ENCODE data around the gene PLXNA4.
"Not testable (repeated sequence)": the region's sequence is repeated elsewhere in the genome, so short reads cannot be mapped to it uniquely, and the experiment has no call there.

PLXNA4 gene, protein sequence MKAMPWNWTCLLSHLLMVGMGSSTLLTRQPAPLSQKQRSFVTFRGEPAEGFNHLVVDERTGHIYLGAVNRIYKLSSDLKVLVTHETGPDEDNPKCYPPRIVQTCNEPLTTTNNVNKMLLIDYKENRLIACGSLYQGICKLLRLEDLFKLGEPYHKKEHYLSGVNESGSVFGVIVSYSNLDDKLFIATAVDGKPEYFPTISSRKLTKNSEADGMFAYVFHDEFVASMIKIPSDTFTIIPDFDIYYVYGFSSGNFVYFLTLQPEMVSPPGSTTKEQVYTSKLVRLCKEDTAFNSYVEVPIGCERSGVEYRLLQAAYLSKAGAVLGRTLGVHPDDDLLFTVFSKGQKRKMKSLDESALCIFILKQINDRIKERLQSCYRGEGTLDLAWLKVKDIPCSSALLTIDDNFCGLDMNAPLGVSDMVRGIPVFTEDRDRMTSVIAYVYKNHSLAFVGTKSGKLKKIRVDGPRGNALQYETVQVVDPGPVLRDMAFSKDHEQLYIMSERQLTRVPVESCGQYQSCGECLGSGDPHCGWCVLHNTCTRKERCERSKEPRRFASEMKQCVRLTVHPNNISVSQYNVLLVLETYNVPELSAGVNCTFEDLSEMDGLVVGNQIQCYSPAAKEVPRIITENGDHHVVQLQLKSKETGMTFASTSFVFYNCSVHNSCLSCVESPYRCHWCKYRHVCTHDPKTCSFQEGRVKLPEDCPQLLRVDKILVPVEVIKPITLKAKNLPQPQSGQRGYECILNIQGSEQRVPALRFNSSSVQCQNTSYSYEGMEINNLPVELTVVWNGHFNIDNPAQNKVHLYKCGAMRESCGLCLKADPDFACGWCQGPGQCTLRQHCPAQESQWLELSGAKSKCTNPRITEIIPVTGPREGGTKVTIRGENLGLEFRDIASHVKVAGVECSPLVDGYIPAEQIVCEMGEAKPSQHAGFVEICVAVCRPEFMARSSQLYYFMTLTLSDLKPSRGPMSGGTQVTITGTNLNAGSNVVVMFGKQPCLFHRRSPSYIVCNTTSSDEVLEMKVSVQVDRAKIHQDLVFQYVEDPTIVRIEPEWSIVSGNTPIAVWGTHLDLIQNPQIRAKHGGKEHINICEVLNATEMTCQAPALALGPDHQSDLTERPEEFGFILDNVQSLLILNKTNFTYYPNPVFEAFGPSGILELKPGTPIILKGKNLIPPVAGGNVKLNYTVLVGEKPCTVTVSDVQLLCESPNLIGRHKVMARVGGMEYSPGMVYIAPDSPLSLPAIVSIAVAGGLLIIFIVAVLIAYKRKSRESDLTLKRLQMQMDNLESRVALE (N-terminal part only)

DNA sequence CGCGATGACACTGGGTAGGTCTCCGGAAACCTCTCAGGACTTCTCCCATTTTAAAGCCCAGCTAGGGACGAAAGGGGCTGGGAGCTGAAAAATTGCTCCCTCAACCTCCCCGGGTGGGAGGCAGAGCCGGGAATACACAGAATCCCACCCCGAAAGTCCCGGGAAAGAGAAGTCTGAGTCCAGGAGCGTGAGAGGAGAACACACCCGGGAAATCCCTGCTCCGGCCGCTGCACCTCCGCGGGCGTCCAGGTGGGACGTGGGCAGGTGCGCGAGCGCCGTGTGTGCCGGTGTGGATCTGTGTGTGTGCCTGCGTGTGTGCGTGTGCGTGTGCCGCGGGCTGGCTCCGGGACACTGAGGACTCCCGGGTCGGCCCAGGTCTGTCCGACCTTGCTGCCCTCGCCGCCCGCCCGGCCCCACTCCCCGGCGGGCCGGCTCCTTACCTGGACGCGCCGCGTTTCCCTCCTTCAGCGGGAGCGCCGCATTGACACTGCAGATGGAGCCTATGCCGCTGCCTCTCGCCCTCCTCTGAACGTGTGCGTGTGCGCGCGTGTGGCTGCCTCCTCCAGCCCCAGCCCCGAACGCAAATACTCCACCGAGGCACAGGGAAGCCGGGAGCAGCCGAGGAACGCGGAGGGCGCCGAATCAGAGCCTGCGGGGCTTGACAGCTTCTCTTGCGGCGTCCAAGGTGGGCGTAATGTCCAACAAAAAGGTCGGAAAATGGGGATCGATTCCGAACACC lies at the start of gene PLXNA4:
Gene PLXNA4, minus strand, starts transcription at position 489 of the 739 bp plus-strand sequence. CDS start 67,777 bp downstream, outside the sequence.
- DNase-seq (ENCODE audit: low read depth in 2 of 2, low spot score in 1 of 2) = no peak

DNA sequence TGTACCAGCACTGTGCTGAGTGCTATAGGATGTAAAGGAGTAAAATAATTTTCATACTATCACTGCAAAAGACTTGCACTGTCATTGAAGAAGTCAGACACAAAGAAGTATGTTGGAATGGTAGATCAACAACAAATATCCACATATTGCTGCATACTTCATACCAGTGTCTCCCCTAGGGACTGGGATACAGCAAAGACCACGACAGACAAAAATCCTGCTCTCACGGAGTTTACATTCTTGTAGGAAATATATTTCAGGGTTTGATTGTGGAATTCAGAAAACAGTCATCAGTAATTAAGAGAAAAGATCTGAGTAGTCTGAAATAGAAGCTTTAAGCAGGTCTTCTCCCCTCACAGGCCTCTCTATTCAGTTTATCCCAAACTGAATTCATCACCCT lies 49.4 kb upstream of the PLXNA4 start:
- DNase-seq (ENCODE audit: low read depth in 2 of 2, low spot score in 1 of 2) = no peak

DNA sequence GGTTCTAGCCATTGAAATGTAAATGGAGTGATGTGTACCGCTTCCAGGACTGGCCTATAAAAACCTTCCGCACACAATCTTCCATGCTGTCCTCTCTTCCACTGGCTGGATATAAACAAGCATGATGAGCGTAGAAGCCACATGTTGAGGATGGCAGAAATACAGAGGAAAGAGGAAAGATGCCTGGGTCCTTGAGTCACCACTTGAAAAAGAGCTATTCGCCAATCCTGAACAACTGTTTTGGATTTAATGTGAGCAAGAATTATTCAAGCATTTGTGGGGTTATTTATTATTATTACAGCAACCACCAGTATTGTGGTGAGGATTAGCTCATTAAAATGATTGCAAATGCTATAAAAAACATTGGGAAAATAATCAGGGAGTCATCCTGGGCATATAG lies 45.8 kb upstream of the PLXNA4 start:
- no peak for DNase-seq (ENCODE audit: low read depth in 2 of 2, low spot score in 1 of 2)

DNA sequence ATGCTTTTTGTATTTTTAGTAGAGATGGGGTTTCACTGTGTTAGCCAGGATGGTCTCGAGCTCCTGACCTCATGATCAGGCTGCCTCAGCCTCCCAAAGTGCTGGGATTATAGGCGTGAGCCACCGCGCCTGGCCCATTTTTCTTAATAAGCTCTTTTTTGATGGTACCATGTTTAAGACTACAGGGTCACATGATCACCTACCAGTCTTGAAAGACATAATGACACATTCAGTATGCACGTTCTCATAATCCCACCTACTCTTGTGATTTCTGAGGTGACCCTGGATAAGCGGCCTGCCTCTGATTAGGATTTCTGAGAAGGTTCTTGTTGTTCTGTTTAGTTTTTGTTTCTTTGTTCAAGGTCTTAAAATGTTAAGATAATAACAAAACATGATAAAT lies 43.7 kb upstream of the PLXNA4 start:
- no peak for DNase-seq (ENCODE audit: low read depth in 2 of 2, low spot score in 1 of 2)

DNA sequence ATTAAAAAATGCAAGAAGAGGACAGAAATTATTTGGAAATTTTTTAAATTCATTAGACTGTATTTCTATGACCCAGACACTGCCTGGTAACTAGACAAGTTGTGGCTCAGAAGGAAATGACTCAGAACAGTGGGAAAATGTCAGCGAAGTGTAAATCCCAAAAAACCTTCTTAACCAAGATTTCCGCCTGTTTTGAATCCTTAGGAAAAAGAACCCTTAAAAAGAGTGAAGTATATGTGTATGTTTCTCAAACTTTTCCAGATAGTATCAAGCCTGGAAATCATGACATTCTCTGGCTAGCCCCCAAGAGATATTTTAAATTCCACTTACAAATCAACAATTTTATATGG lies 42.7 kb upstream of the PLXNA4 start:
- DNase-seq (ENCODE audit: low read depth in 2 of 2, low spot score in 1 of 2) = no peak

DNA sequence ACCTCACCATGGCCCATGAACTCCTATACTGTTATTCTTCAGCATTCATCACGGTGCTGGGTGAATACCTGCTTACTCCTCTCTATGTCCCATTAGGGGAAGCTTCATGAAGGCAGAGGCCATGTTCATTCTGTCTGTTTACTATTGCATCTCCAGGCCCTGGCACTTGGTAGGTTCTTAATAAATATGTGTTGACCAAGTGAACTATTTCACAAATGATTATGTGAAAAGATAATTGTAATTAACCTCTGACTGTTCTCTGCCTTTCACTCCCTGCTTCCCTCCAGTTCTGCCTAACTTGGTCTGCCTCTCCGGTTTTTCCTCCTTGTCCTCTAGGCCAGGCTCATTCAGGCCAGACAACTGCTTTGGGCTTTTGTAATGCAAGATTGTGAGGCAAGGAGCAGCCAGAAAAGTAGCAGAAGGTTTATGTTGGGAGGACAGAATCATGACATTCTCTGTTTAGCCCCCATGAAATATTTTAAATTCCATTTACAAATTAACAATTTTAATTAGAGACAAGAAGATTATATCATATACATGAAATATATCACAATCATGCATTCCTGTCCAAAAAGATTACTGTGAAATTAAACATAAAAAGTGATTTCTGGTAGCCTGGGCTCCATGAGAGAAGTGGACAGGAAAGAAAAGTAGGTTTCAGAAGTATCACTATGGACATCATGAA lies 42.1 kb upstream of the PLXNA4 start:
- DNase-seq (ENCODE audit: low read depth in 2 of 2, low spot score in 1 of 2) = no peak

DNA sequence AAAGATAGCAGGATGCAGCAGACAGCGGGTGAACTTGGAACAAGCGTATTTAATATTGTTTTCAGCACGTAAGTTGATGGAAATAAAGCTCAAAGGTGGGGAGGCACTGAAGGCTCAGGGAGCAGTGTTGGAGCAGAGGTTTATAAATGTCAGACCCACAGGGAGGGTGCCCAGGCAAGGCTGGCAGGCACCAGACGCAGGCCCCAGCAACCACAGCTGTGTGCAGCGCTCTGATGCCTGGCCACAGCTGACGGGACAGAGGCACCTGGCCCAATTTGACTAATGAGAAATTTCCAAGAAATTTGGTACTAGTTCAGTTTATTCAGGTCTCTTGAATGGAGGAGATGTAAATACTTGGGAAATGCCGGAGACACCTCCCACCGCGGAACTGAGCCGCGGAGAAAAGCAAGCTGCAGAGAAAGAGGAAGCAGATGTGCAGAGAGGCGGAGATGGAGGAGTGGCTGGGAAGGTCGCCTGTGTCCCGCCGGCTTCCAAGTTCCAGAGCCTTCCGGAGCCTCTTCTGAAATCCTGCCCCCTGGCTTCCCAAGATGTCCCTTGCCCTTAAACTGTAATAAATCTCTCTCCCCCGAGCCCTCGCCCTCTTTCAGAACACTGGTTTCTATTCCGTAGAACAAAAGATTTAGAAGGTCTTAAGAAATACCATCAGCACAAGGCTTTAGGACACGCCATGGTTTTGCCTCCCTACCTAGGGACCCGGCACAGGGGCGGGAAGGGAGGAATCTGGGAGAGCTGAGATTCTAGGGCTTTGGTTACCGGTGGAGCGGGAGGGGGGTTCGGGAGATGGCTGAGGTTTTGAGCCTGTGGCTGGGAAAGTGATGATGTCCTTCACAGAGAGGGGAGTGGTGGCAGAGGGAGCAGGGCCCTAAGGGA lies 38.4 kb upstream of the PLXNA4 start:
- DNase-seq (ENCODE audit: low read depth in 2 of 2, low spot score in 1 of 2) = no peak

DNA sequence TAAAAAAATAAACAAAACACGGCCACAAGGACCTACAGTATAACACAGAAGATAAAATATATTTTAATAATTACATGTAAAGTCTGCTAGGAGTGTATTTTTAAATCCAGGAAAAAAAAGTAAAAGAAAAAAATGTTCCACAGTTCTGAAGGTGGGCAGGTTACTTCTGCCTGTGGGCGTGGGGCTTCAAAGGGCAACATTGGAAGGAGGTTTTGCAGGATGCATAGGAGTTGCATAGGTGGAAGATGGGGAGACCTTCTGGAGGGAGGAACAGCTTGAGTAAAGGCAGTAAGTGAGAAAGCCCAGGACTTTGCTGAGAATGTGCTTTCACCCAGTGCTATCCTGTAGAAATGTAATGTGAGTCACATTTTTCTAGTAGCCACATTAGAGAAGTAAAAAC lies 37.5 kb upstream of the PLXNA4 start:
- DNase-seq (ENCODE audit: low read depth in 2 of 2, low spot score in 1 of 2) = no peak

DNA sequence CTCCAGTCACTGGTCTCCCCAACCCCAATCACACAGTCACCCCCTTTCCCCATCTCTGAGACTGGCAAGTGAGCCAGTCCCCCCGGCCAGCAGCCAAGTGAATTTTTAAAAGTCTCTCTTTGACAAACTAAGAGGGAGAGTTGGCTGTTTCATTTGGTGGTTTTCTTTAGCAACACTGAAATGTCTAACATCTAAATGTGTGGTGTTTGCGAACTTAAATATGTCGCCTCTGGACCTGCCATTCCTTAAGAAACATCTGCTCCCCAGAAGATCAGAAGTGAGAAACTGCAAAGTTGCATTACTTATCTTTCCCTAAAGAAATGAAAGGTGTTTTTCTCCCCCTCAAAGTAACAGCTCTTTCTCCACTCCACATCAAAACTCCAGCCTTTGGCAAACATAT lies 34.7 kb upstream of the PLXNA4 start:
- DNase-seq (ENCODE audit: low read depth in 2 of 2, low spot score in 1 of 2) = no peak

DNA sequence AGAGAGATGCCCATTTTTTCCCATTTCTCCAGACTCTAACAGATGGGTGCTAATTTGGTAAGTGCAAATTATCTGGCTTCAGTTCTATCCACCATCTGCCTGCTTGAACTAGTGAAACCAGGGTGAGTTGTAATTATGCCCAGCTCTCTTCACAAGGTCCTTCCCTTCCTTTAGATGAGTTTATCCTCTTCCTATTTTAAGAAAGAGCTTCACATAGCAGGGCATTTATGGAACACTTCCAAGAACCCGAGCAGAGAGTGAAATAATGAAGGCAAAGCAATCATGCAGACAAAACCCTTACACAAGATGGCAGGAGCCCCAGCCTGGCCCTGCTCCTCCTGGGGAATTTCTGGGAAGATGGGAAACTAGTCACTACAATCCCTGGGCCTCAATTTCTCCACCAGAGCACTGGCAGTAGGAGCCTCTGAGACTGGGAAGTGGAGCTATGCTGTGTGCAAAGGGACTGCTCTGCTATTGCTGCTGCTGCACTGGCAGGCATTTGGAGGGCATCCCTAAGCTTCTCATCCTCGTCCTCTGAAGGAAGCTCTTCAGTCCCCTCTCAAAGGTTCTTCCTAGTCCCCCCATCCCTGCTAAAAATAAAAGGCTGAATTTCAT lies 33.7 kb upstream of the PLXNA4 start:
- no peak for DNase-seq (ENCODE audit: low read depth in 2 of 2, low spot score in 1 of 2)

DNA sequence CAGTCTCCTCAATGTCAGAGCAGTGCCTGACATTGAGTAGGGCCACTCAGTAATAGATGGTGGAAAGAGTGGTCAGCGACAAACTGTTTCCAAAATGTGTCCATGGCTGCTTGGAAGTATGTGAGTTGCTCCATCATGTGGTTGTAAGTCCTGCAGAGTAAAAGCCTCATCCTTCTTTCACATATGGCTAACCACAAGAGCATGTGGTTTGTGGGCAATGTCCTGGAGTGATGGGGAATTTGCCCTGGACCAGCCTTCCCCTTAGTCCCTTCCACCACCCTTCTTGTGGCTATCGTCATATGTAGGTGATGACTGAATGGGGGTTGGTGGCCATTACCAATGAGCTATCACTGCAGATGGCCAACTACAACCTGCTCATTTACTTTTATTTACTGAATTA lies 33.0 kb upstream of the PLXNA4 start:
- DNase-seq (ENCODE audit: low read depth in 2 of 2, low spot score in 1 of 2) = no peak

DNA sequence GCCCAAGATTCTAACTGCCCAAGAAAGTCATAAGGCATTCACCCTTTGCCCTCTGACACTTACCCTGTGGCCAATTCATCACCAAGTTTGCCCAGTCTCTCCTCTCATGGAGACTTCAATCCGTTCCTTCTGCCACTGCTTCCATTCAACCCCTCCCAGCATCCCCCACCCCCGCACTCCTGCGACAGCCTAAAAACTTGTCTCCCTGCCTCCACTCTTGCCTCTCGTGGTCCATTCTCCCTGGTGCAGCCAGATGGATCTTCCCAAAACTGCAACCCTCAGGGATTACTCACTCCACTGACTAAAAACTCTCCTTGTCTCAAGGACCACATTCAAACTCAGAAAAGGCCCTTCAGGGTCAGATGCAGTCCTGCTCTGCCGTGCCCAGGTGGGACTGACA lies 32.3 kb upstream of the PLXNA4 start:
- DNase-seq (ENCODE audit: low read depth in 2 of 2, low spot score in 1 of 2) = no peak

DNA sequence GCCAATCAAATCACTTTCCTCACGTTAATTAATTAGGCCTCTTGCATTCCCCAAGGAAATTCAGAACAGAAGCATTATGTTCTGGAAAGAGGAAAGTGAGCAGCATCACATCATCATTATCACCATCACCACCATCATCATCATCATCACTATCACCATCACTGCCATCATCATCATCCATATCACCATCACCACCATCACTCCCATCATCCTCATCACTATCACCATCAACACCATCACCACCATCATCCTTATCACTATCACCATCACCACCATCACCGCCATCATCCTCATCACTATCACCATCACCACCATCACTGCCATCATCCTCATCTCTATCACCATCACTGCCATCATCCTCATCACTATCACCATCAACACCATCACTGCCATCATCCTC lies 31.4 kb upstream of the PLXNA4 start:
- DNase-seq (ENCODE audit: low read depth in 2 of 2, low spot score in 1 of 2) = no peak

DNA sequence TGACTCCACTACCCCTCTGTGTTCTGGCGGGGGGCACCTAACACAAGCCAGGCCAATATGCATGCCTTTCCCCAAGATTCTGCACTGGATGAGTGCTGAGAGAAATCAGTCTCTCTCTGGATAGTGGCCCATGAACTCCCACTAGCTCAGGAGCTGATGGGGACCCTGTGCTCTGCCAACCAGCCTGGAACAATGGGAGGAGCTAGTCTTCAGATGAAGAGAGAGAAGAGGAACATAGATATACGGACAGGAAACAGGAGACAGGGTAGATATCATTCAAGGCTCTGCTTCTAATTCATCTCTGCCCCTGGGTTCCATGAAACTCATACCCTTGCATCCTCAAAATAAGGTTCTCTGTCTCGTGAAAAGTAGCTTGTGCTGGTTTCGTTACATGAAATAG lies 27.9 kb upstream of the PLXNA4 start:
- DNase-seq (ENCODE audit: low read depth in 2 of 2, low spot score in 1 of 2) = no peak

DNA sequence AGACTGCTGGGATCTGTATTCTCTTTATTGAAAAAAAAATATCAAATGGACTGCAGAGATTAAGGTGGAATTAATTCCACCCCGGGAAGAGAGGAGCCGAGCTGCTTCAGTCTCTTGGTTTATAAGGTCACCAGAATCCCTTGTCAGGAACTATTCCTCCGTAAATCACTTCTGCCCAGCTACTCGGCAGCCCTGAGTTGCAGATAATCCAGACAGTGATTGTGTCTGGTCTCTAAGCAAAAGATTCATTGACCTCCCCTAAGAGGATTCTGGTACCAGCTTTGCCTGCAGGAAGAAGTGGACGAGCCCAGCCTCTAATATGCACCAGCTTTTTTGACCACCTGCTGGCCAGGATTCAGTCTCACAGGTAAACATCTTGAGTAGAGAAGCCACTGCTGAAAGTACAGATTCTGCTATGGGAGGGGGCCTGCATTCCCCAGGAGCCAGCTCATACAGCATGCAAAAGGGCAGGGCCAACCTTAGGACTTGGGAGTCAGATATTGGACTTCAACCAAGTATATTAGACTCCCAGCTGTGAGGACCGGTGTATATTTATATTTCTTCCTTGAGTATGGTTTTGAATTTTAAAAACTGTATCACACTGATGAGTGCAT lies 27.1 kb upstream of the PLXNA4 start:
- no peak for DNase-seq (ENCODE audit: low read depth in 2 of 2, low spot score in 1 of 2)

DNA sequence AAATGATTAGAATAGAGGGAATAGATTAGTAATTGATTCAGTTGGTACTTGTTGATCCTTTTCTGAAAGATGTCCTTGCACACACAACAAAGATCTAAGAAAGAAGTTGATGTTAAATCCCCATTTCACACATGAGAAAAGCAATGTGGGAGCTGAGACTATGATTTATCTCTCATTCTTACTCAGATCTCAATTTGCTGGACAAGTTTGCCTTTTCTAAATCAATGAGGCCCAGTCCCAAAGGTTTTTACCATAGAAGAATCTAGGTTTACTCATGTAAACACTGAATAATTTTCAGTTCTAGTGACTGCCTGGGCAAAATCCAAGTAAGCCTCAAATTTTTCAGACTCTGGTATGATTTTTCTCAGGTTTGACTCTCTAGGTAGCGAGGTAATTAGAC lies 25.5 kb upstream of the PLXNA4 start:
- DNase-seq (ENCODE audit: low read depth in 2 of 2, low spot score in 1 of 2) = no peak

DNA sequence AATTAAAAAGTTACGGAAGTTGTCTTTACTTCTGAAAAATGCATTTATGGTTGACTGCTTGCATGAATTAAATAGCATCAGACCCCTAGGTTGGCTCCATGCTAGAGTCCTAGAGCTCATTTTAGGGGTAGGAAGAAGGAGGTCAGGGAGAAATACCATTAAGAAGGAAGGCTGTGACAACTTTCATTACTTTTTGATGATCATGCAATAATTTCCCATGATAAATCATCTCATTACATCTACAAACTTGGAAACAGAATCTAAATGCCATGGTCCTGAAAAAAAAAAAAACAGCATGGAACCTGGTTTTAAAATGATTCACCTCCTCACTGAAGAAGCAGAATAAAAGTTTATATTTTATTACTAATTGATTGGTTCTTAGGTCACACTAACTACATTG lies 20.3 kb upstream of the PLXNA4 start:
- DNase-seq (ENCODE audit: low read depth in 2 of 2, low spot score in 1 of 2) = no peak

DNA sequence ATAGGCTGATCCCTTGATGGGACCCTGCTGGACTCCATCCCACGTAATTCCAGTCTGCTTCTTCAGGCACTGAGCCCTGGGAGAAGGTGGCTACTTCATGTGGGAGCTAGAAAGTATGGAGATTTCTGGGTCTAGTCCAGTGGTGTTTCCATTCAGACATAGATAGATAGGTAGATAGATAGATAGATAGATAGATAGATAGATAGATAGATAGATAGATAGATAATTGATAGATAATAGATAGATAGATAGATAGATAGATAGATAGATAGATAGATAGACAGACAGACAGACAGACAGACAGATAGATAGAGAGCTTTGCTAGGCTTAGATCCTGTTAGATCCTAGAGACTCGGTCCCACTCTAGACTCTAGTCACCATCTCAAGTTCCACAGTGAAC lies 18.5 kb upstream of the PLXNA4 start:
- not testable (repeated sequence) for DNase-seq (ENCODE audit: low read depth in 2 of 2, low spot score in 1 of 2)
